B cell (primary cell): Measurements from ENCODE around the gene GOLGA1. TPM values are rescaled to one million over a fixed set of nuclear protein-coding genes. Genes with fewer than 3 reads are reported as not detected.

Source experiments
- ATAC-seq: fragments of 200-7000 bp; cut with Tn5 transposase; one replicate; pipeline ENCODE4 v1.10.0; 2021; ENCODE audit warnings: low read depth, mild to moderate bottlenecking, moderate number of reproducible peaks, moderate library complexity
- CTCF ChIA-PET: fragments of 350-600 bp; sonication (Branson Sonifier 250); formaldehyde crosslinking; loops from one replicate; lab custom pipeline; 2021; ENCODE audit warnings: antibody characterized with exemption, inconsistent platforms; lab: Charles Lee
- POLR2A ChIA-PET: fragments of 350-600 bp; sonication (Branson Sonifier 250); formaldehyde crosslinking; loops from one replicate; lab custom pipeline; 2021; ENCODE audit warnings: antibody characterized with exemption; lab: Charles Lee
- DNase-seq: peaks from one replicate; pipeline ENCODE4 v3.0.0; 2013
- H2AFZ ChIP-seq: 2 replicates; pipeline ENCODE4 v1.6.1; 2012; ENCODE audit warnings: mild to moderate bottlenecking, low read depth, low read length; ENCODE audit not compliant: insufficient read depth, poor library complexity, severe bottlenecking
- H3K27ac ChIP-seq, 2 donors: 1 replicate in 1 of 2; 2 replicates in 1 of 2; pipeline ENCODE4 v1.5.1; 2012 to 2013; ENCODE audit warnings: low read length in 2 of 2, mild to moderate bottlenecking in 2 of 2, moderate library complexity in 1 of 2
- H3K27me3 ChIP-seq, 4 experiments: fragments of 200-600 bp in 1 of 4; sonication (generic) in 1 of 4; replicated peaks in 1 of 4; 1 replicate in 2 of 4; 2 replicates in 2 of 4; pipeline versions ENCODE4 v1.6.1 to v1.7.0; 2013 to 2016; ENCODE audit warnings: low read length in 3 of 4, mild to moderate bottlenecking in 2 of 4, mixed read lengths in 1 of 4, moderate library complexity in 1 of 4; ENCODE audit not compliant: insufficient read depth in 4 of 4, control insufficient read depth in 3 of 4; ENCODE audit errors: control extremely low read depth in 1 of 4
- H3K36me3 ChIP-seq, 2 experiments: replicated peaks in 1 of 2; 1 replicate in 1 of 2; 2 replicates in 1 of 2; pipeline versions ENCODE4 v1.6.1 to v1.7.1; 2013; ENCODE audit warnings: low read length in 1 of 2; ENCODE audit not compliant: insufficient read depth in 2 of 2, control insufficient read depth in 1 of 2; ENCODE audit errors: control extremely low read depth in 1 of 2, extremely low read depth in 1 of 2
- H3K4me1 ChIP-seq, 2 donors: fragments of 200-600 bp in 1 of 2; sonication (generic) in 1 of 2; 1 replicate in 1 of 2; 2 replicates in 1 of 2; pipeline versions ENCODE4 v1.5.1 to v1.6.1; 2013 to 2017; ENCODE audit warnings: low read length in 2 of 2; ENCODE audit not compliant: control insufficient read depth in 2 of 2, insufficient read depth in 2 of 2
- H3K4me2 ChIP-seq: replicated peaks from 2 replicates; pipeline ENCODE3; 2012; ENCODE audit warnings: mild to moderate bottlenecking, low read depth, low read length; ENCODE audit not compliant: poor library complexity, severe bottlenecking
- H3K4me3 ChIP-seq, 5 experiments: fragments of 200-600 bp in 1 of 5; sonication (generic) in 1 of 5; 1 replicate in 3 of 5; 2 replicates in 2 of 5; pipeline versions ENCODE4 v1.5.1 to v1.7.0; 2011 to 2016; ENCODE audit warnings: low read length in 4 of 5, mild to moderate bottlenecking in 4 of 5, low read depth in 2 of 5, control low read depth in 1 of 5, moderate library complexity in 1 of 5; ENCODE audit not compliant: insufficient read depth in 1 of 5; ENCODE audit errors: control extremely low read depth in 1 of 5, extremely low read depth in 1 of 5
- H3K79me2 ChIP-seq: fragments of 200-600 bp; sonication (generic); one replicate; pipeline ENCODE4 v1.6.0; 2016; ENCODE audit warnings: low read length; ENCODE audit not compliant: control insufficient read depth, insufficient read depth
- H3K9ac ChIP-seq: fragments of 200-600 bp; sonication (generic); 2 replicates; pipeline ENCODE4 v1.6.1; 2017; ENCODE audit warnings: mild to moderate bottlenecking, low read length, moderate library complexity
- H3K9me3 ChIP-seq, 3 donors: one replicate each; pipeline versions ENCODE4 v1.6.1 to v1.7.1; 2013; ENCODE audit warnings: low read length in 2 of 3; ENCODE audit not compliant: control insufficient read depth in 2 of 3, insufficient read depth in 1 of 3; ENCODE audit errors: control extremely low read depth in 1 of 3
- H4K20me1 ChIP-seq: 2 replicates; pipeline ENCODE4 v1.6.0; 2012; ENCODE audit warnings: mild to moderate bottlenecking, low read length; ENCODE audit not compliant: insufficient read depth, control insufficient read depth, poor library complexity, severe bottlenecking
- H3K27ac Mint-ChIP-seq: one replicate; pipeline ENCODE4 v1.8.0; 2021; ENCODE audit warnings: mixed read lengths
- H3K27me3 Mint-ChIP-seq: one replicate; pipeline ENCODE4 v1.8.0; 2021; ENCODE audit warnings: mixed read lengths
- H3K4me1 Mint-ChIP-seq: one replicate; pipeline ENCODE4 v1.8.0; 2021; ENCODE audit warnings: mixed read lengths
- H3K4me3 Mint-ChIP-seq: one replicate; pipeline ENCODE4 v1.8.0; 2021; ENCODE audit warnings: mixed read lengths
- H3K9me3 Mint-ChIP-seq: one replicate; pipeline ENCODE4 v1.8.0; 2022; ENCODE audit warnings: mixed read lengths; ENCODE audit not compliant: insufficient read depth
- CTCF ChIP-seq: fragments of 200-600 bp; IDR thresholded peaks from one replicate; pipeline ENCODE4 v1.8.0; 2022; ENCODE audit warnings: antibody characterized with exemption, mild to moderate bottlenecking
- EZH2 ChIP-seq: IDR thresholded peaks from 2 replicates; pipeline ENCODE4 v1.6.1; 2012; ENCODE audit warnings: borderline replicate concordance, low read depth, mild to moderate bottlenecking, moderate library complexity, low read length; ENCODE audit not compliant: insufficient read depth, poor library complexity, severe bottlenecking
- WGBS: methylation state at CpG from one replicate; pipeline ENCODE4 v1.1.5; 2013; ENCODE audit warnings: missing lambda C conversion rate; ENCODE audit not compliant: insufficient coverage; 5-methylcytosine and 5-hydroxymethylcytosine counted together
- intact Hi-C: fragments of 100-400 bp; cut with micrococcal nuclease; formaldehyde crosslinking; loops from one replicate; pipeline ENCODE4 v1.10.0; 2022
- polyA plus RNA-seq: library from polyadenylated mRNA; depleted of rRNA; stranded (reverse); fragments of >200 nt; gene quantifications from 2 replicates; pipeline ENCODE4 v1.2.3, GENCODE V29; 2012
- total RNA-seq, 2 donors: library from RNA; stranded (reverse); fragments of 120-200 nt in 1 of 2; gene quantifications; 1 replicate in 1 of 2; 2 replicates in 1 of 2; pipeline versions ENCODE4 v1.2.3 to v1.2.4, GENCODE V29; 2013 to 2022

The GOLGA1 gene
- total and polyA plus RNA-seq, 2 donors (not counting 1 experiment from before 2014, with no cell fraction given) = 13.4 to 26.2 TPM

- Histone ChIP-seq H3K79me2 (peaks cover 81% of the 10 kb centered on the region), H3K4me3 (peak overlapping the region in 4 of 5 experiments; percentile 89 to 100 (median 98)), H3K9me3 (no peaks in the 10 kb centered on the region), H4K20me1 (peaks cover 61% of the 10 kb centered on the region), H2AFZ (no peak overlapping the region), H3K27me3 (no peaks in the 10 kb centered on the region), H3K27ac (peak overlapping the region; percentile 84 to 92), H3K4me2 (peak overlapping the region; percentile 98), H3K4me1 (peaks cover 48 to 61% of the 10 kb centered on the region in 2 donors), H3K36me3 (peaks cover 0 to 44% of the 10 kb centered on the region in 2 experiments), H3K9ac (peak overlapping the region; percentile 99)
- no peak for DNase-seq
- intact Hi-C loops = loop anchor here (5.0 kb wide), 1 partner anchor 271 kb away; the partner anchor contains the start of gene SCAI
- POLR2A ChIA-PET = interaction anchor here (2.7 kb wide), 1 partner anchor 9 kb away, joined by 26 read pairs; the partner anchor contains the start of genes ARPC5L and RPL35
- Mint-ChIP-seq H3K27me3 (no peaks in the 10 kb centered on the region), H3K4me1 (peaks cover 63% of the 10 kb centered on the region), H3K9me3 (no peaks in the 10 kb centered on the region), H3K27ac (peak overlapping the region; percentile 97), H3K4me3 (peak overlapping the region; percentile 94)
- CTCF ChIA-PET = interaction anchor here (0.5 to 2.7 kb wide), 3 partner anchors 10 to 524 kb away, joined by 3 to 16 read pairs (median 3); partner anchors contain the start of genes ARPC5L and RPL35
- TF ChIP-seq CTCF (no peak), EZH2 (no peak)
- WGBS = 70% methylated on average over 11 of the region's 11 CpGs
- ATAC-seq = no peak
These were observed 69.7 kb downstream of the GOLGA1 start for GRCh38 chr9:124871156-124871561.

- DNase-seq (no peak), ATAC-seq (no peak)
- WGBS = 38% methylated on average over 6 of the region's 6 CpGs
- Histone ChIP-seq H3K9me3 (no peaks in the 10 kb centered on the region), H3K79me2 (peaks cover 76% of the 10 kb centered on the region), H3K9ac (peak overlapping the region; percentile 99), H3K4me2 (peak overlapping the region; percentile 98), H3K27me3 (no peaks in the 10 kb centered on the region), H3K4me1 (peaks cover 48 to 61% of the 10 kb centered on the region in 2 donors), H2AFZ (no peak overlapping the region), H4K20me1 (peaks cover 57% of the 10 kb centered on the region), H3K36me3 (peaks cover 0 to 40% of the 10 kb centered on the region in 2 experiments), H3K4me3 (peak overlapping the region; percentile 79 to 100 (median 97)), H3K27ac (peak overlapping the region; percentile 84 to 92)
- no peaks in the 10 kb centered on the region for H3K27me3 Mint-ChIP-seq
- TF ChIP-seq EZH2 (no peak), CTCF (no peak)
- intact Hi-C loops = loop anchor here (5.0 kb wide), 1 partner anchor 272 kb away; the partner anchor contains the start of gene SCAI
- H3K9me3 Mint-ChIP-seq = no peaks in the 10 kb centered on the region
- H3K4me1 Mint-ChIP-seq = peaks cover 63% of the 10 kb centered on the region
- H3K4me3 Mint-ChIP-seq = peak overlapping the region; percentile 94
- POLR2A ChIA-PET = interaction anchor here (1.3 to 2.7 kb wide), 2 partner anchors 9 to 17 kb away, joined by 3 to 26 read pairs; partner anchors contain the start of genes ARPC5L, RPL35 and WDR38
- peak overlapping the region; percentile 97 for H3K27ac Mint-ChIP-seq
- CTCF ChIA-PET = interaction anchor here (1.0 to 2.7 kb wide), 3 partner anchors 9 to 23 kb away, joined by 3 to 16 read pairs (median 5); partner anchors contain the start of genes ARPC5L and RPL35
These were observed 70.2 kb downstream of the GOLGA1 start for GRCh38 chr9:124870723-124871122.
